Endothelial cell of umbilical vein (primary cell): ENCODE results near the gene FURIN. TPM values are rescaled to one million over a fixed set of nuclear protein-coding genes. Genes with fewer than 3 reads are reported as not detected.
A peak's percentile ranks its signal among the peaks of the same experiment; 100 is the strongest.

Experiments
- BruUV-seq: library from RNA; stranded (reverse); fragments of 400-500 nt; replicated peaks from 2 replicates; lab custom pipeline; 2021; lab: Mats Ljungman, UMichigan
- CTCF ChIA-PET: fragments of 300-600, 350-600 bp; sonication (Branson Sonifier 250); formaldehyde crosslinking; loops from one replicate; lab custom pipeline; 2021; ENCODE audit warnings: antibody characterized with exemption, inconsistent platforms; lab: Charles Lee
- POLR2A ChIA-PET: fragments of 300-600, 350-600 bp; sonication (Branson Sonifier 250); formaldehyde crosslinking; loops from one replicate; lab custom pipeline; 2021; ENCODE audit warnings: antibody characterized with exemption, inconsistent platforms; lab: Charles Lee
- DNase-seq: peaks from one replicate; pipeline ENCODE4 v3.0.0-alpha.2; 2011; ENCODE audit warnings: low read depth, low spot score
- FAIRE-seq: peaks from 2 replicates; lab custom pipeline; 2011; peaks lifted over from hg19 to GRCh38; lab: Jason Lieb, UNC
- H2AFZ ChIP-seq: 2 replicates; pipeline ENCODE4 v1.6.0; 2012; ENCODE audit warnings: low read depth, low read length, control low read depth, inconsistent platforms
- H3K27ac ChIP-seq: 2 replicates; pipeline ENCODE4 v1.5.1; 2011; ENCODE audit warnings: low read depth, mild to moderate bottlenecking, control low read depth, low read length, moderate library complexity; ENCODE audit not compliant: insufficient read depth
- H3K27me3 ChIP-seq, 2 experiments: 2 replicates each; pipeline versions ENCODE4 v1.6.0 to v1.6.1; 2011; ENCODE audit warnings: low read length in 2 of 2, mixed read lengths in 1 of 2; ENCODE audit not compliant: control insufficient read depth in 2 of 2, insufficient read depth in 2 of 2
- H3K36me3 ChIP-seq, 2 experiments: 2 replicates in 1 of 2; 3 replicates in 1 of 2; pipeline ENCODE4 v1.5.1; 2011; ENCODE audit warnings: low read length in 2 of 2, mild to moderate bottlenecking in 1 of 2, moderate library complexity in 1 of 2; ENCODE audit not compliant: control insufficient read depth in 2 of 2, insufficient read depth in 2 of 2; ENCODE audit errors: extremely low read depth in 1 of 2
- H3K4me1 ChIP-seq: 3 replicates; pipeline ENCODE4 v1.5.1; 2011; ENCODE audit warnings: mild to moderate bottlenecking, low read length; ENCODE audit not compliant: control insufficient read depth, insufficient read depth; ENCODE audit errors: extremely low read depth
- H3K4me2 ChIP-seq: 2 replicates; pipeline ENCODE4 v1.6.1; 2011; ENCODE audit warnings: low read length, control low read depth, mixed read lengths; ENCODE audit not compliant: insufficient read depth
- H3K4me3 ChIP-seq, 3 experiments: fragments of 200-600 bp in 1 of 3; sonication (generic), shearing (Covaris generic) in 1 of 3; replicated peaks in 1 of 3; 2 replicates each; pipeline ENCODE4 v1.5.1; 2011 to 2016; ENCODE audit warnings: control low read depth in 3 of 3, low read length in 3 of 3, mild to moderate bottlenecking in 2 of 3, inconsistent platforms in 1 of 3, low read depth in 1 of 3, moderate library complexity in 1 of 3; ENCODE audit not compliant: insufficient read depth in 1 of 3
- H3K79me2 ChIP-seq: 2 replicates; pipeline ENCODE4 v1.6.0; 2012; ENCODE audit warnings: low read length, inconsistent platforms; ENCODE audit not compliant: control insufficient read depth, insufficient read depth
- H3K9ac ChIP-seq: replicated peaks from 2 replicates; pipeline ENCODE3; 2011; ENCODE audit warnings: low read length, control low read depth; ENCODE audit not compliant: insufficient read depth; ENCODE audit errors: extremely low read depth
- H3K9me1 ChIP-seq: replicated peaks from 3 replicates; pipeline ENCODE4 v1.6.0; 2011; ENCODE audit warnings: mild to moderate bottlenecking, low read length; ENCODE audit not compliant: control insufficient read depth, insufficient read depth; ENCODE audit errors: extremely low read depth
- H3K9me3 ChIP-seq: replicated peaks from 2 replicates; pipeline ENCODE4 v1.5.1; 2012; ENCODE audit warnings: low read length, inconsistent platforms; ENCODE audit not compliant: control insufficient read depth, insufficient read depth
- H4K20me1 ChIP-seq: replicated peaks from 2 replicates; pipeline ENCODE3; 2011; ENCODE audit warnings: mild to moderate bottlenecking, low read length; ENCODE audit not compliant: control insufficient read depth, insufficient read depth; ENCODE audit errors: extremely low read depth
- CTCF ChIP-seq, 2 donors: IDR thresholded peaks; 1 replicate in 1 of 2; 2 replicates in 1 of 2; pipeline ENCODE4 v1.5.1; 2011; ENCODE audit warnings: low read length in 2 of 2, mild to moderate bottlenecking in 2 of 2, moderate library complexity in 2 of 2, control low read depth in 1 of 2, inconsistent platforms in 1 of 2, low read depth in 1 of 2; ENCODE audit not compliant: insufficient read depth in 1 of 2; ENCODE audit errors: extremely low read depth in 1 of 2
- EZH2 ChIP-seq: IDR thresholded peaks from 2 replicates; pipeline ENCODE4 v1.6.1; 2012; ENCODE audit warnings: borderline replicate concordance, low read depth, mild to moderate bottlenecking, moderate library complexity, low read length, inconsistent platforms; ENCODE audit not compliant: severe bottlenecking
- FOS ChIP-seq: IDR thresholded peaks from 2 replicates; pipeline ENCODE4 v1.6.1; 2011; ENCODE audit warnings: mild to moderate bottlenecking, low read length, moderate library complexity, borderline replicate concordance; ENCODE audit not compliant: insufficient read depth
- GATA2 ChIP-seq: IDR thresholded peaks from 2 replicates; pipeline ENCODE4 v1.7.0; 2011; ENCODE audit warnings: low read depth, mild to moderate bottlenecking, moderate library complexity, mixed read lengths, low read length; ENCODE audit not compliant: insufficient read length, insufficient read depth
- JUN ChIP-seq: IDR thresholded peaks from 2 replicates; pipeline ENCODE4 v1.6.1; 2011; ENCODE audit warnings: borderline replicate concordance, low read depth; ENCODE audit not compliant: insufficient read length, insufficient read depth
- MAX ChIP-seq: IDR thresholded peaks from 2 replicates; pipeline ENCODE4 v1.6.1; 2011; ENCODE audit not compliant: insufficient read depth, insufficient read length
- MYC ChIP-seq: IDR thresholded peaks from one replicate; pipeline ENCODE4 v1.6.1; 2011; ENCODE audit warnings: mild to moderate bottlenecking, low read depth, low read length
- POLR2A ChIP-seq: IDR thresholded peaks from 2 replicates; pipeline ENCODE4 v1.6.1; 2012; ENCODE audit warnings: low read depth, mild to moderate bottlenecking, control low read depth, low read length
- POLR2AphosphoS5 ChIP-seq: IDR thresholded peaks from 2 replicates; pipeline ENCODE4 v1.6.1; 2012; ENCODE audit warnings: low read depth, mild to moderate bottlenecking, control low read depth, low read length, moderate library complexity; ENCODE audit not compliant: insufficient read depth
- dilution Hi-C: fragments of 300-500 bp; cut with MboI; formaldehyde crosslinking; loops from one replicate; pipeline ENCODE4 v1.15.0; 2019; ENCODE audit warnings: low sequenced_read_pairs; ENCODE audit not compliant: extremely low pct_ligation_motif_present
- intact Hi-C: fragments of 100-400 bp; cut with micrococcal nuclease; formaldehyde crosslinking; loops from one replicate; pipeline ENCODE4 v1.10.0; 2022
- polyA plus RNA-seq, 4 experiments: library from polyadenylated mRNA; depleted of rRNA in 3 of 4; stranded (reverse) in 3 of 4; unstranded in 1 of 4; fragments of >200 nt; gene quantifications; 2 replicates each; pipeline versions ENCODE4 v1.2.1 to v1.2.3, GENCODE V29; 2011 to 2012; ENCODE audit warnings: missing spikeins in 1 of 4
- total RNA-seq: library from RNA; stranded (reverse); gene quantifications from 2 replicates; pipeline ENCODE4 v1.2.3, GENCODE V29; 2021

The FURIN gene
- total and polyA plus RNA-seq, 2 donors (not counting 3 experiments of a cell fraction or from before 2014, with no cell fraction given): 77.4 to 131 TPM

- no peaks in the 10 kb centered on the region for H3K9me1 ChIP-seq
- dilution Hi-C loops (no loop called here), intact Hi-C loops (loop anchor here (1.0 kb wide), 3 partner anchors 15 to 221 kb away; partner anchors contain the start of genes BLM and FES)
- no peaks in the 10 kb centered on the region for H4K20me1 ChIP-seq
- BruUV-seq: no TSS peak
- ChIA-PET CTCF (interaction anchor here (3.4 to 4.0 kb wide), 2 partner anchors 16 to 221 kb away, joined by 15 to 26 read pairs; partner anchors contain the start of gene FES), POLR2A (no interaction called here)
- H3K27me3 ChIP-seq: no peaks in the 10 kb centered on the region
- H3K4me1 ChIP-seq: peaks cover 39% of the 10 kb centered on the region
- peak overlapping the region; percentile 68 for H3K9ac ChIP-seq
- H3K27ac ChIP-seq: peak overlapping the region; percentile 89
- peak overlapping the region; percentile 39 for H2AFZ ChIP-seq
- no peak overlapping the region for H3K4me3 ChIP-seq
- TF ChIP-seq EZH2 (no peak), JUN (no peak), GATA2 (no peak), POLR2A (no peak), MAX (no peak), MYC (no peak), CTCF (IDR thresholded peaks at IDR 0.05; ENCODE audit: extremely low read depth in 1 of 2, insufficient read depth in 1 of 2, low read depth in 1 of 2, low read length in 2 of 2) (no peak), FOS (no peak), POLR2AphosphoS5 (no peak)
- peaks cover 32% of the 10 kb centered on the region for H3K79me2 ChIP-seq
- DNase-seq (no peak), FAIRE-seq (no peak)
- H3K9me3 ChIP-seq: no peaks in the 10 kb centered on the region
- H3K4me2 ChIP-seq: peak overlapping the region; percentile 39
- H3K36me3 ChIP-seq: no peaks in the 10 kb centered on the region
These were observed 753 bp downstream of the FURIN start for GRCh38 chr15:90869140-90869541.
